ENCODE results near the gene TMEM168. TPM values are rescaled to one million over a fixed set of nuclear protein-coding genes. Genes with fewer than 3 reads are reported as not detected.

TMEM168 gene
- total and polyA plus RNA-seq, 2 donors (not counting 3 experiments of a cell fraction or from before 2014, with no cell fraction given): 23.4 to 24.4 TPM

GRCh38 chr7:112781110-112781509 lies 9.1 kb downstream of the TMEM168 start:
- Histone ChIP-seq H3K9ac (replicated peaks; ENCODE audit: extremely low read depth, insufficient read depth, low read length) (no peak overlapping the region), H3K79me2 (ENCODE audit: control insufficient read depth, insufficient read depth, low read length) (peaks cover 4% of the 10 kb centered on the region), H2AFZ (ENCODE audit: low read depth, low read length) (no peak overlapping the region), H3K9me1 (replicated peaks; ENCODE audit: control insufficient read depth, extremely low read depth, insufficient read depth, low read length) (no peaks in the 10 kb centered on the region), H3K27ac (ENCODE audit: insufficient read depth, low read depth, low read length) (no peak overlapping the region), H3K27me3 (ENCODE audit: control insufficient read depth in 2 of 2, insufficient read depth in 2 of 2, low read length in 2 of 2) (no peaks in the 10 kb centered on the region), H3K36me3 (ENCODE audit: control insufficient read depth in 2 of 2, extremely low read depth in 1 of 2, insufficient read depth in 2 of 2, low read length in 2 of 2) (no peaks in the 10 kb centered on the region), H3K9me3 (replicated peaks; ENCODE audit: control insufficient read depth, insufficient read depth, low read length) (no peaks in the 10 kb centered on the region), H3K4me2 (ENCODE audit: insufficient read depth, low read length) (no peak overlapping the region), H4K20me1 (replicated peaks; ENCODE audit: control insufficient read depth, extremely low read depth, insufficient read depth, low read length) (no peaks in the 10 kb centered on the region), H3K4me3 (replicated peaks in 1 of 3; ENCODE audit: insufficient read depth in 1 of 3, low read depth in 1 of 3, low read length in 3 of 3) (no peak overlapping the region), H3K4me1 (ENCODE audit: control insufficient read depth, extremely low read depth, insufficient read depth, low read length) (peaks cover 6% of the 10 kb centered on the region)
- CTCF ChIA-PET: no interaction called here
- BruUV-seq (replicated peaks): no TSS peak
- POLR2A ChIA-PET: no interaction called here
- FAIRE-seq: no peak
- no peak for DNase-seq (ENCODE audit: low read depth, low spot score)
- no peak for TF ChIP-seq FOS (IDR thresholded peaks at IDR 0.05; ENCODE audit: borderline replicate concordance, insufficient read depth, low read length)
- TF ChIP-seq, protein P1, sequence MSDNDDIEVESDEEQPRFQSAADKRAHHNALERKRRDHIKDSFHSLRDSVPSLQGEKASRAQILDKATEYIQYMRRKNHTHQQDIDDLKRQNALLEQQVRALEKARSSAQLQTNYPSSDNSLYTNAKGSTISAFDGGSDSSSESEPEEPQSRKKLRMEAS (IDR thresholded peaks at IDR 0.05; ENCODE audit: insufficient read depth, insufficient read length): no peak
- TF ChIP-seq, protein P2, sequence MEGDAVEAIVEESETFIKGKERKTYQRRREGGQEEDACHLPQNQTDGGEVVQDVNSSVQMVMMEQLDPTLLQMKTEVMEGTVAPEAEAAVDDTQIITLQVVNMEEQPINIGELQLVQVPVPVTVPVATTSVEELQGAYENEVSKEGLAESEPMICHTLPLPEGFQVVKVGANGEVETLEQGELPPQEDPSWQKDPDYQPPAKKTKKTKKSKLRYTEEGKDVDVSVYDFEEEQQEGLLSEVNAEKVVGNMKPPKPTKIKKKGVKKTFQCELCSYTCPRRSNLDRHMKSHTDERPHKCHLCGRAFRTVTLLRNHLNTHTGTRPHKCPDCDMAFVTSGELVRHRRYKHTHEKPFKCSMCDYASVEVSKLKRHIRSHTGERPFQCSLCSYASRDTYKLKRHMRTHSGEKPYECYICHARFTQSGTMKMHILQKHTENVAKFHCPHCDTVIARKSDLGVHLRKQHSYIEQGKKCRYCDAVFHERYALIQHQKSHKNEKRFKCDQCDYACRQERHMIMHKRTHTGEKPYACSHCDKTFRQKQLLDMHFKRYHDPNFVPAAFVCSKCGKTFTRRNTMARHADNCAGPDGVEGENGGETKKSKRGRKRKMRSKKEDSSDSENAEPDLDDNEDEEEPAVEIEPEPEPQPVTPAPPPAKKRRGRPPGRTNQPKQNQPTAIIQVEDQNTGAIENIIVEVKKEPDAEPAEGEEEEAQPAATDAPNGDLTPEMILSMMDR (IDR thresholded peaks at IDR 0.05; ENCODE audit: extremely low read depth in 1 of 2, insufficient read depth in 1 of 2, low read depth in 1 of 2, low read length in 2 of 2): no peak
- no peak for TF ChIP-seq POLR2A (IDR thresholded peaks at IDR 0.05; ENCODE audit: low read depth, low read length)
- TF ChIP-seq POLR2AphosphoS5 (IDR thresholded peaks at IDR 0.05; ENCODE audit: insufficient read depth, low read depth, low read length): no peak
- no peak for TF ChIP-seq MYC (IDR thresholded peaks at IDR 0.05; ENCODE audit: low read depth, low read length)
- no peak for TF ChIP-seq JUN (IDR thresholded peaks at IDR 0.05; ENCODE audit: borderline replicate concordance, insufficient read depth, insufficient read length, low read depth)
- no peak for TF ChIP-seq GATA2 (IDR thresholded peaks at IDR 0.05; ENCODE audit: insufficient read depth, insufficient read length, low read depth, low read length)
- TF ChIP-seq EZH2 (IDR thresholded peaks at IDR 0.05; ENCODE audit: borderline replicate concordance, low read depth, low read length, severe bottlenecking): no peak
- dilution Hi-C loops (cut with MboI; ENCODE audit: extremely low pct_ligation_motif_present, low sequenced_read_pairs): no loop called here
- intact Hi-C loops (cut with micrococcal nuclease): loop anchor here (1.0 to 10.0 kb wide), 2 partner anchors 9 to 334 kb away; partner anchors contain the start of genes SMIM30 and TMEM168

Measured in endothelial cell of umbilical vein (primary cell).